HG02623 (cell line): ENCODE results near the gene RNASEH2C.
"Not testable (repeated sequence)": the region's sequence is repeated elsewhere in the genome, so short reads cannot be mapped to it uniquely, and the experiment has no call there.

Source experiments
- ATAC-seq: cut with Tn5 transposase; IDR thresholded peaks from one replicate; pipeline ENCODE4 v1.9.1; 2021; ENCODE audit warnings: moderate library complexity; ENCODE audit not compliant: unreplicated experiment

RNASEH2C gene

GRCh38 chr11:65720211-65720934, at the start of gene RNASEH2C:
Gene RNASEH2C (minus strand): TSS chr11:65720798. CDS start chr11:65720758, 40 bp downstream.
- ATAC-seq, result peak; percentile 70

- ATAC-seq, result not testable (repeated sequence)
Observed at GRCh38 chr11:65767806-65768205, 47.2 kb upstream of the RNASEH2C start.

GRCh38 chr11:65767406-65767805, 46.8 kb upstream of the RNASEH2C start:
- ATAC-seq, result no peak

DNA sequence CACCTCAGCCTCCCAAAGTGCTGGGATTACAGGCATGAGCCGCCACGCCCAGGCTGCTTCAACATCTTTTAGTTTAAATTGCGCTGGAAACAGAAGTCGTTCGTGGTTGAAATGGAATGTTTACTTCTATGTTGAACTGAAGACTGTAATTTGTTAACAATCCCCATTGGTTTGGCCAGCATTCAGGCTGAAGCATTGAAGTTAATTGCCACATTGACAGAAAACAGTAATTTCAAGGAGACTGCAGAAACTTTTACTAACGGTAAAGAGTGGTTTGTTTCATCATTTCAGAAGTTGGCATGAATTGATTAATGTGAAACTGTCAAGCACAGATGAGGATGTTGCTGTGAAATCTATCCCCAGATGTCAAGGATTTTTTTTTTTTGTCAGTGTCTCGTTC, 45.9 kb upstream of the RNASEH2C start:
- ATAC-seq, result no peak

DNA sequence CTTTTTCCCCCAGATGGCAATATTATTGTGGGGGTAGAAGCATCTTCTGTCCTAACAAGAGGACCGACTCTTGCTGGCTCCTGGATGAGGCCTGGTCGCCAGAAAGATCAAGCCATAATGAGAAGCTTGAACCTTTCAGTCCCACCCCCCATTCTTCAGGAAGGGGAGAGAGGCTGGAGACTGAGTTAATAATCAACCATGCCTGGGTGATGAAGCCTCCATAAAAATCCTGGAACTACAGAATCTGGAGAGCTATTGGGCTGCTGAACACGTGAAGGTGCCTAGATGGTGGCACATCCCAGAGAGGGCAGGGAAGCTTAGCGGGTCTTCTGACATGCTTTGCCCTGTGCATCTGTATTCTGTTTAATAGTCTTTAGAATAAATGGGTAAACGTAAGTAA, 43.8 kb upstream of the RNASEH2C start:
- ATAC-seq, result no peak

DNA sequence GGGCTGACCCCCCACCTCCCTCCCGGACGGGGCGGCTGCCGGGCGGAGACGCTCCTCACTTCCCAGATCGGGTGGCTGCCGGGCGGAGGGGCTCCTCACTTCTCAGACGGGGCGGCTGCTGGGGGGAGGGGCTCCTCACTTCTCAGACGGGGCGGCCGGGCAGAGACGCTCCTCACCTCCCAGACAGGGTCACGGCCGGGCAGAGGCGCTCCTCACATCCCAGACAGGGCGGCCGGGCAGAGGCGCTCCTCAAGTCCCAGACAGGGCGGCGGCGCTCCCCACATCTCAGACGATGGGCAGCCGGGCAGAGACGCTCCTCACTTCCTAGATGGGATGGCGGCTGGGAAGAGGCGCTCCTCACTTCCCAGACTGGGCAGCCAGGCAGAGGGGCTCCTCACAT, 42.2 kb upstream of the RNASEH2C start:
- ATAC-seq, result not testable (repeated sequence)

DNA sequence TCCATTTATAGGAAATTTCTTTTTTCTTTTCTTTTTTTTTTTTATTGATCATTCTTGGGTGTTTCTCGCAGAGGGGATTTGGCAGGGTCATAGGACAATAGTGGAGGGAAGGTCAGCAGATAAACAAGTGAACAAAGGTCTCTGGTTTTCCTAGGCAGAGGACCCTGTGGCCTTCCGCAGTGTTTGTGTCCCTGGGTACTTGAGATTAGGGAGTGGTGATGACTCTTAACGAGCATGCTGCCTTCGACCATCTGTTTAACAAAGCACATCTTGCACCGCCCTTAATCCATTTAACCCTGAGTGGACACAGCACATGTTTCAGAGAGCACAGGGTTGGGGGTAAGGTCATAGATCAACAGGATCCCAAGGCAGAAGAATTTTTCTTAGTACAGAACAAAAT, 41.6 kb upstream of the RNASEH2C start:
- not testable (repeated sequence) for ATAC-seq

GRCh38 chr11:65745049-65745448, 24.5 kb upstream of the RNASEH2C start:
- ATAC-seq, result no peak

GRCh38 chr11:65744699-65745042, 24.1 kb upstream of the RNASEH2C start:
- ATAC-seq, result no peak

DNA sequence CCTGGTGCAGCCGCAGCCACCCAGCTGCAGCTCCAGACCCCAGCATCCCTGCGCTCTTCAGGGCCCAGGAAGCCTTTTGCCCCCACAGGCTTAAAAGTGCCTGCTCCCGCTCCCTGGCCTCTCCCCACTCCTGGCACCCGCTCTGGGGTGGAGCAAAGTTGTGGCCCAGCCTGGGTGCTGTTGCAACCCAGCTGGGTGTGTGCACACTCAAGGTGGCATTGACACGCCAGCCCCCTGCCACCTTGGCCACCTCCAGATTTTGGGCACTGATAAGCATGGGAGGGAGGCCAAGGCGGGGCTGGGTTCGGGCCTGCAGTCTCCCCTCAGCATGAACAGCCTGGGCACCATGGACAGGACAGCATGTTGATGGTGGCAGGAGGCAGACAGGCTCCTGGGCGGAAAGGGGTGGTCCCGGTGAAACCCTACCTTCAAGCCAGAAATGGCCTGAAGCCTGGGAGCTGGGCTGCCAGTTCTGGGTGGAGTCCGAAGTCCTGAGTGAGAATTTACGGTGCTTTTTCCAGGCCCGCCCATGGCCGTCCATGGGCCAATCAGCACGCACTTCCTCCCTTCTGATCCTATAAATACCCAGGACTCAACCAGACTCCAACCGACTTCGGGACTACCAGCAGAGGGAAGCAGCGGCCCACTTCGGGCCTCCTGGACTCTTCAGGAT, 23.6 kb upstream of the RNASEH2C start:
- ATAC-seq, result no peak

- no peak for ATAC-seq
Observed at GRCh38 chr11:65743681-65744025, 23.1 kb upstream of the RNASEH2C start.

DNA sequence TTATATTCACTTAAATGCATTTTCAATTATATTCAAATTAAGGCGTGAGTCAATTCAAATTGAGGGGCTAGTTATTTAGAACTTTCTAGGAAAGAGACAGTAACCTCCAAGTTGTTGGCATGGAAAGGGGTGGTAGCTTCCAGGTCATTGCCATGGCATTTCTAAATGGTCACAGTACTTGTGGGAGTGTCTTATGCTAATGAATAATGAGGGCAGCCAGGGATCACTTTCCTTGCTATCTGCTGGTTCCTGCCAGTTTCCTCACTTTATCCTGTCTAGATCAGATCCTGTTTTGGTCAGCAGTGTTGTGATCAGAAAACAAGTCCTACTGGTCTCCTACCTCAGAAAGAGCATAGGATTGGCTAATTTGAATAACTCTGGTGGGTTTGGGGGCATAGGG, 21.8 kb upstream of the RNASEH2C start:
- no peak for ATAC-seq

DNA sequence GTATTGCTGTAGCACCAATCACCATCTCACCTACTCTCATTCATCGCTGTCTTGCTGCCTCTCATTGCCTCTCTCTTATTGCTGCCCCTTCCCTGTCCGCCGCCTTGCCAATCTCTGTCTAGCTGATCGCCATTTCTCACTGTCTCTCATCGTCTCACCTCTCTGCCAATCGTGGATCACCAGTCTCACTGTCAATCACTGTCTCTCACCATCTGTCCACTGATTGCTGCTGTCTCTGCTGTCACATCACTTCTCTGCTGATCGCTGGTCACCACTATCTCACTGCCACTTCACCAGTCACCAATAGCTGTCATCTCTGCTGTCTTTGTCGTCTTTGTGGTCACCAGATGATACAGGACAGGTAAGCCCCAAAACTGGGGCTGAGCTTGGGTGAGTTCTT, 20.6 kb upstream of the RNASEH2C start:
- ATAC-seq, result no peak

DNA sequence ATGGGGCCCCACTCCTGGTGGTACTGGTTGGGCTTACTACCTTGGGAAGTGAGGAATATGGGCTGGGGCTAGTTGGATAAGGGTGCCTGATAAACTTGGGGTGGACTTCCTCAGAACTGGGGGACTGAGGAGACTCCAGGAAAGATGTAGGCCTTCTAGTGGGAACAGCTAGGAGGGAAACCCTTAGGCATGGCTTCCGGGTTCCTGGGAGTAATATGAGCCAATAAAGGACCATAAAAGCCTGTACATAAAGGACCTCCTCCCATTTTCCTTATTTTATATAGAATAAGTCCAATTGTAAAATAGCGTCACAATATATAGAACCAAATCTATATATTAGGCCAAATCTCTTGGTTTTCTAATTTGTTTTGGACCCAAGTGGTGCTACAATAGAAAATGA, 18.4 kb upstream of the RNASEH2C start:
- ATAC-seq, result no peak

DNA sequence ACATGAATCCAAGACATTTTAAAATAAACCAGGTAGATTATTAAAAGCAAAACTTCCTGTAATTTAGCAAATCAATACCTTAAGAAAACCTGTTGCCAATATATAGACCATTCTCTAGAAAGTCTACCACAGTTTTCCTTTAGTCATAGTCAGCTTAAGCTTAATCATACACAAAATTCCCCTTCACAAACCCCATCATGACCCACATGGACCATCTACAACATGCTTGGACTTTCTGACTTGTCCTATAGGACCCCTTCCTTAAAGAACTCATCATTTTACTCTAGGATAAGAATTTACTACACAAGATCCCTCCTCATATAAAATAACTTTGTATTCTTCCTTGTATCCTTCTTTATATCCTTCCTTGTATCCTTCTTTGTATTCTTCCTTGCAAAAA, 16.2 kb upstream of the RNASEH2C start:
- ATAC-seq, result no peak

GRCh38 chr11:65735111-65735510, 14.5 kb upstream of the RNASEH2C start:
- ATAC-seq, result not testable (repeated sequence)

DNA sequence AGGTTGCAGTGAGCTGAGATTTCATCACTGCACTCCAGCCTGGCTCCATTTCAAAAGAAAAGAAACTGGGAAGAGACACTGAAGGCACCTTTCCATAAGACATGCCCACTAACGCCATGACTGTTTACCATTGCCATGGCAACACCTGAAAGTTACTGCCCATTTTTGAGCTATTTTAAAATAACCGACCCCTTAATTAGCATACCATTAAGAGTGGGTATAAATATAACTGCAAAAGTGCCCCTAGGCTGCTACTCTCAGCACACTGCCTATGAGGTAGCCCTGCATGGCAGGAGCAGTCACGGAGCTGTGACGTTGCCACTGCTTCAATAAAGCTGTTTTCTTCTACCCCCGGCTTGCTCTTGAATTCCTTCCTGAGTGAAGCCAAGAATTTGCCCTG, 9.9 kb upstream of the RNASEH2C start:
- no peak for ATAC-seq

- ATAC-seq, result no peak
Observed at GRCh38 chr11:65727865-65728264, 7.3 kb upstream of the RNASEH2C start.

- ATAC-seq, result no peak
Observed at GRCh38 chr11:65726660-65727059, 6.1 kb upstream of the RNASEH2C start.

DNA sequence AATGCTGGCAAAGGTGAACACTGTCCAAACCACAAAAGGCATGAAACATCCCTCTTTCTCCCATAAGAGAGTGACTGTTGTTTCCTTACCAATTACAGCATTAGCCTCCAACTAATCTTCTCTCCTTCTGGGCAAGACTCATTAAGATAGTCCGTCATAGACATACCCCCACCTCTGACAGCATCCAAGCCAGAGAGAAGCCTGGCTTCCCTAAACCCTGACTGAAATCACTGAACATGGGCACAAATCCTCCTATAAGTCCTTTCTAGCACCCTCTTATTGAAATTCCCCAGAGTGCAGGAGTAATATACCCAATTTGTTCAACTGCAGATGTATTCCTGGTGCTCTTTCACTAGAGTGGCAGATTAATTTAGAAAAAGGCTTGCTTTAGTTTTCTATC, 1.7 kb upstream of the RNASEH2C start:
- no peak for ATAC-seq

DNA sequence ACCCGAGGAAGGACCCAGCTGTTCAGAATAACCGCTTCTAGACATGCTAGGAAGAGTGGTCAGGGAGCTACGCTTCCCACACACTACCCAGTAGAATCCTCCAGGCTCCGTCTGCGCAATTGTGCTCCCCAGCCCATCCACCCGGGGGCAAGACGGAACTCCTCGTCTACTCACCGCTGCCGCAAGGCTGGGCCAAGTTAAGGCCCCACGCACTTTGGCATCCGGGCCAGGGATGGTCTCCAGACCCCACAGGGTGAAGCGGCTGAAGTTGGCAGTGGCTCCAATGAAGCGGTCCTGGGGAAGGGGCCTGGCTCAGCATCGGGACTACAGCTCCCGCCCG, 757 bp downstream of the RNASEH2C start:
- ATAC-seq, result peak; percentile 6

- ATAC-seq, result no peak
Observed at GRCh38 chr11:65718964-65719492, 1.6 kb downstream of the RNASEH2C start.

GRCh38 chr11:65718531-65718930, 2.1 kb downstream of the RNASEH2C start:
- ATAC-seq, result no peak
